Measurements from ENCODE around the gene DRC3. TPM values are rescaled to one million over a fixed set of nuclear protein-coding genes. Genes with fewer than 3 reads are reported as not detected.
A peak's percentile ranks its signal among the peaks of the same experiment; 100 is the strongest.
"Not testable (repeated sequence)": the region's sequence is repeated elsewhere in the genome, so short reads cannot be mapped to it uniquely, and the experiment has no call there.

The DRC3 gene
- total RNA-seq, 2 experiments from 2014 or later: not detected

DNA sequence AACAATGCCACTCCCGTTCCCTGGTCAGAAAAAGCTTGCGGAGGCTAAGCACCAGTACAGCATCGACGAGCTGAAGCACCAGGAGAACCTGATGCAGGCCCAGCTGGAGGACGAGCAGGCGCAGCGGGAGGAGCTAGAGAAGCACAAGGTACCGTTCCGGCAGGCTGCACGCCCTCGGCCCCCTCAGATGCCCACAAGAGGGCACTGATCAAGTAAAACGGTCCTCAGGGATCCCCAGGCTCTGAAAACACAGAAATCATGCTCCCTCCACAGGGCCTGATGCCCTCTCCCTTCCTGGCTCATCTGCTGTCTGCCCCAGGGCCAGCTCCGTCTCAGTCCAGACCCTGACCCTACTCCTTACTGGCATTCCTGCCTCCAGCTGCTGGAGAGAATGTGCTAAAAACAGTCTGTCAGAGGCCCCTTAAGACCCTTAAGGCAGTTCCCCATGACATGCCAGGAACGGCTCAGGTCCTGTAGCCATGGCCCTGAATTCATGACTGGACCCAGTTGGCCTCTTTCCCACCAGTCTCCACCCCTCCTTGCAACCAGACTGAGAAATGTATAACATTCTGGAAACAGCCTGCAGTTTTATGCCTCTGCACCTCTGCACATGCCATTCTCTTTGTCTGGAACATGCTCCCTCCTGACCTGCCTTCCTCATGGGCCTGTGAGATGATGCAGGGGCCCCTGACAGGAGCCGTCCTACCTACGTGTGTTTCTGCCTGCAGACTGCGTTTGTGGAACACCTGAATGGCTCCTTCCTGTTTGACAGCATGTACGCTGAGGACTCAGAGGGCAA is 21.8 kb downstream of the DRC3 start:
- H3K27me3 Mint-ChIP-seq: no peaks in the 10 kb centered on the region
- CTCF ChIA-PET: interaction anchor here (0.6 to 2.3 kb wide), 2 partner anchors 9 to 39 kb away, joined by 3 to 16 read pairs; no protein-coding TSS in a partner anchor
- H3K4me1 Mint-ChIP-seq: no peaks in the 10 kb centered on the region
- no peak overlapping the region for H3K27ac Mint-ChIP-seq
- no peaks in the 10 kb centered on the region for H3K9me3 Mint-ChIP-seq (ENCODE audit: low read depth)
- H3K36me3 Mint-ChIP-seq: no peaks in the 10 kb centered on the region
- DNase-seq (no peak), ATAC-seq (peak; percentile 64)
- no peak overlapping the region for H3K4me3 Mint-ChIP-seq

DNA sequence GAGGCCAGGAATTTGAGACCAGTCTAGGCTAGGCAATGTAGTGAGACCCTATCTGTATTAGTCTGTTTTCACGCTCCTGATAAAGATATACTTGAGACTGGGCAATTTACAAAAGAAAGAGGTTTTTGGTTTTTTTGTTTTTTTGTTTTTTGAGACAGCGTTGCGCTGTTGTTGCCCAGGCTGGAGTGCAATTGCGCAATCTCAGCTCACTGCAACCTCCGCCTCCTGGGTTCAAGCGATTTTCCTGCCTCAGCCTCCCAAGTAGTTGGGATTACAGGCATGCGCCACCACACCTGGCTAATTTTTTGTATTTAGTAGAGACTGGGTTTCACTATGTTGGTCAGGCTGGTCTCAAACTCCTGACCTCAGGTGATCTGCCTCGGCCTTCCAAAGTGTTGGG is 23.2 kb downstream of the DRC3 start:
- not testable (repeated sequence) for DNase-seq; H3K9me3 Mint-ChIP-seq (ENCODE audit: low read depth); H3K4me3 Mint-ChIP-seq; H3K36me3 Mint-ChIP-seq; H3K27ac Mint-ChIP-seq; H3K4me1 Mint-ChIP-seq; H3K27me3 Mint-ChIP-seq; ATAC-seq
- CTCF ChIA-PET: interaction anchor here (2.3 kb wide), 1 partner anchor 38 kb away, joined by 16 read pairs; no protein-coding TSS in a partner anchor

GRCh38 chr17:17998934-17999333 is 26.3 kb downstream of the DRC3 start:
- no peak overlapping the region for H3K27ac Mint-ChIP-seq
- no peaks in the 10 kb centered on the region for H3K27me3 Mint-ChIP-seq
- DNase-seq (no peak), ATAC-seq (no peak)
- no peaks in the 10 kb centered on the region for H3K36me3 Mint-ChIP-seq
- CTCF ChIA-PET: no interaction called here
- no peaks in the 10 kb centered on the region for H3K9me3 Mint-ChIP-seq (ENCODE audit: low read depth)
- no peak overlapping the region for H3K4me3 Mint-ChIP-seq
- no peaks in the 10 kb centered on the region for H3K4me1 Mint-ChIP-seq

GRCh38 chr17:17999364-18000029 is 26.8 kb downstream of the DRC3 start:
- Mint-ChIP-seq H3K27ac (no peak overlapping the region), H3K36me3 (no peaks in the 10 kb centered on the region), H3K27me3 (no peaks in the 10 kb centered on the region), H3K4me1 (no peaks in the 10 kb centered on the region), H3K9me3 (ENCODE audit: low read depth) (no peaks in the 10 kb centered on the region), H3K4me3 (no peak overlapping the region)
- CTCF ChIA-PET: no interaction called here
- no peak for ATAC-seq
- no peak for DNase-seq

DNA sequence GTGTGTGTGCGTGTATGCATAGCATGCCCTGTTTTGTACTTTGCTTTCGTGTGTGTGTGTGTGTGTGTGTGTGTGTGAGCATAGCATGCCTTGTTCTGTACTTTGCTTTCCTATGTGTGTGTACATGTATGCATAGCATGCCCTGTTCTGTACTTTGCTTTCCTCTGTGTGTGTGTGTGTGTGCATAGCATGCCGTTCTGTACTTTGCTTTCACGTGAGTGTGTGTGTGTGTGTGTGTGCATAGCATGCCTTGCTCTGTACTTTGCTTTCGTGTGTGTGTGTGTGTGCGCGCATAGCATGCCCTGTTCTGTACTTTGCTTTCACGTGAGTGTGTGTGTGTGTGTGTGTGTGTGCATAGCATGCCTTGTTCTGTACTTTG is 27.4 kb downstream of the DRC3 start:
- ATAC-seq: no peak
- CTCF ChIA-PET: no interaction called here
- H3K4me1 Mint-ChIP-seq: no peaks in the 10 kb centered on the region
- no peak overlapping the region for H3K27ac Mint-ChIP-seq
- H3K4me3 Mint-ChIP-seq: no peak overlapping the region
- no peaks in the 10 kb centered on the region for H3K36me3 Mint-ChIP-seq
- no peak for DNase-seq
- no peaks in the 10 kb centered on the region for H3K9me3 Mint-ChIP-seq (ENCODE audit: low read depth)
- H3K27me3 Mint-ChIP-seq: no peaks in the 10 kb centered on the region

DNA sequence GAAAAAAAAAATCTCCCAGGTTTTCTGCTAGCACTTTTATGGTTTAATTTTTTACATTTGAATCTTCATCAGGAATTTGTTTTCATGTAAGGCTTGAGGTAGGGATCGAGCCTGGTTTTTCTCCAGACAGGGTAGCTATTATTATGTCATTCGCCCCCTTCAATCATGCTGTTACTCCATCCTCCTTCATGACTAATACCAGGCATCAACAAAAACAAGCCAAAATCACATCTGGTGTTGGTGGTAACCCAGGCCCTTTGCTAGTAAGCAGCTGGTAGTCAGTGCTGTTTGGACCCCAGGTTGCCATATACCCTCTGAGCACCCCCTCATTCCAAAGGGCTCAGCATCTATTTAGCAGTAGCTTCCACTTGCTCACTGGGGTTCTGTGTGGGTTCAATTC is 29.5 kb downstream of the DRC3 start:
- CTCF ChIA-PET: interaction anchor here (0.6 kb wide), 1 partner anchor 18 kb away, joined by 3 read pairs; no protein-coding TSS in a partner anchor
- no peak overlapping the region for H3K27ac Mint-ChIP-seq
- H3K4me1 Mint-ChIP-seq: peaks cover 8% of the 10 kb centered on the region
- no peaks in the 10 kb centered on the region for H3K9me3 Mint-ChIP-seq (ENCODE audit: low read depth)
- ATAC-seq: no peak
- H3K27me3 Mint-ChIP-seq: no peaks in the 10 kb centered on the region
- no peak for DNase-seq
- H3K4me3 Mint-ChIP-seq: no peak overlapping the region
- no peaks in the 10 kb centered on the region for H3K36me3 Mint-ChIP-seq

GRCh38 chr17:18004345-18004744 is 31.7 kb downstream of the DRC3 start:
- no peaks in the 10 kb centered on the region for H3K27me3 Mint-ChIP-seq
- DNase-seq (no peak), ATAC-seq (no peak)
- H3K4me3 Mint-ChIP-seq: no peak overlapping the region
- CTCF ChIA-PET: interaction anchor here (1.0 to 1.5 kb wide), 2 partner anchors 116 to 363 kb away, joined by 3 read pairs; no protein-coding TSS in a partner anchor
- no peak overlapping the region for H3K27ac Mint-ChIP-seq
- H3K4me1 Mint-ChIP-seq: peaks cover 8% of the 10 kb centered on the region
- no peaks in the 10 kb centered on the region for H3K36me3 Mint-ChIP-seq
- no peaks in the 10 kb centered on the region for H3K9me3 Mint-ChIP-seq (ENCODE audit: low read depth)

- H3K4me3 Mint-ChIP-seq: no peak overlapping the region
- no peak for ATAC-seq
- H3K36me3 Mint-ChIP-seq: no peaks in the 10 kb centered on the region
- CTCF ChIA-PET: interaction anchor here (1.5 kb wide), 1 partner anchor 116 kb away, joined by 3 read pairs; no protein-coding TSS in a partner anchor
- DNase-seq: no peak
- H3K4me1 Mint-ChIP-seq: peaks cover 8% of the 10 kb centered on the region
- no peak overlapping the region for H3K27ac Mint-ChIP-seq
- H3K27me3 Mint-ChIP-seq: no peaks in the 10 kb centered on the region
- no peaks in the 10 kb centered on the region for H3K9me3 Mint-ChIP-seq (ENCODE audit: low read depth)
Measured at GRCh38 chr17:18004884-18005305, 32.2 kb downstream of the DRC3 start.

DNA sequence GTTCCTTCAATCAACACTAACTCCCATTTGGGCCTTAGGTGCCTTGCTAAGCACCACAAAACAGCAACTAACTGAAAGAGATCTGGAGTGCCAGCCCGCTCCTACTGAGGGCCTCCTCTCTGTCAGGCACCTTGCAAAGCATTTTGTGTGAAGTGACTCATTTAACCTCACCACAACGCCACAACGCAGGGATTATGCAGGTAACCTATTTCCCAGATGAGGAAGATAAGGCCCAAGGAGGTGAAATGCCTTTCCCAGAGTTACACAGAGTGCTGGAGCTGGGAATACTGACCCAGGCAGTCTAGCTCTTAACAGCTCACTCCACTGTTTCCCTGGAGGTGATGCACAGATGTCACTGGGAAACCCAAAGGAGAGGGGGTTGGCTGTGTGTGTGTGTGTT is 32.8 kb downstream of the DRC3 start:
- H3K4me3 Mint-ChIP-seq: no peak overlapping the region
- no peaks in the 10 kb centered on the region for H3K36me3 Mint-ChIP-seq
- peaks cover 8% of the 10 kb centered on the region for H3K4me1 Mint-ChIP-seq
- no peak overlapping the region for H3K27ac Mint-ChIP-seq
- ATAC-seq: peak; percentile 27
- DNase-seq: no peak
- no peaks in the 10 kb centered on the region for H3K9me3 Mint-ChIP-seq (ENCODE audit: low read depth)
- H3K27me3 Mint-ChIP-seq: no peaks in the 10 kb centered on the region
- CTCF ChIA-PET: no interaction called here

GRCh38 chr17:18006495-18007239 is 34.0 kb downstream of the DRC3 start:
- no peak for ATAC-seq
- H3K27ac Mint-ChIP-seq: no peak overlapping the region
- no peak overlapping the region for H3K4me3 Mint-ChIP-seq
- H3K4me1 Mint-ChIP-seq: peaks cover 8% of the 10 kb centered on the region
- DNase-seq: no peak
- H3K36me3 Mint-ChIP-seq: no peaks in the 10 kb centered on the region
- no peaks in the 10 kb centered on the region for H3K9me3 Mint-ChIP-seq (ENCODE audit: low read depth)
- H3K27me3 Mint-ChIP-seq: no peaks in the 10 kb centered on the region
- CTCF ChIA-PET: no interaction called here

DNA sequence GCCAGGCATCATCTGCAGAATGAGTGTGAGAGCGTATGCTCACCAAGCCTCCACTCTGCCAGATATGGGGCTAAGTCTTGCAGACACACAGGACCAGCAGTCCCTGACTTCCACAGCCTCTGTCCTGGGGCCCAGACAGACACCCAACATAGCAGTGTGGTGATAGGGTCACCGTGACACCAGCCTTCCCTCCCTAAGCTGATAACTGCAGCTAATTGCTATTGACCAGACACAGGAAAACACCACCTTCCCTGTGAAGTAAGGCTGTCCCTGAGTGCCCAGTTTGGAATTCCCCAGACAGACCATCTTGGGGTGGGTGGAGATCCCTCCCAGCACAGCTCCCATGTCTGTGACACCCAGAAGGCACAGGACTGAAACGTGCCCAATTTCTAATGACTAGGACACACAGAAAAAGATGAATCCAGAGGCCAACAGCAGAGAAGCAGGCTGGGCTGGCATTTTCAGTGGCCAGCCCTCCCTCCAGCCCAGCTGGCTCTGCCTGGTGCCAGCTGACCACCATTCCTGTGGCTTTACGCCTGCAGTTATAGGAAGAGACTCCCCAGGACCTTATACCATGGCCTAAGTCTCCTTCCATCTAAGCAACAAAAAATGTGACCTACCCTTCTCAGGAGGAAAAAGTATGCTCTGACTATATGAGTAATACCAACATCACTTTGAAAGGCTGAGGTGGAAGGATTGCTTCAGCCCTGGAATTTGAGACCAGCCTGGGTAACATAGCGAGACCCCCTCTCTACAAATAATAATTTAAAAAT is 36.0 kb downstream of the DRC3 start:
- Mint-ChIP-seq H3K4me3 (no peak overlapping the region), H3K4me1 (peaks cover 8% of the 10 kb centered on the region), H3K27ac (no peak overlapping the region), H3K36me3 (peaks cover 3% of the 10 kb centered on the region), H3K9me3 (ENCODE audit: low read depth) (no peaks in the 10 kb centered on the region), H3K27me3 (no peaks in the 10 kb centered on the region)
- no peak for ATAC-seq
- no peak for DNase-seq
- CTCF ChIA-PET: no interaction called here

GRCh38 chr17:18009609-18010420 is 37.2 kb downstream of the DRC3 start:
- DNase-seq (no peak), ATAC-seq (no peak)
- CTCF ChIA-PET: no interaction called here
- Mint-ChIP-seq H3K27ac (no peak overlapping the region), H3K36me3 (peaks cover 3% of the 10 kb centered on the region), H3K27me3 (no peaks in the 10 kb centered on the region), H3K4me3 (no peak overlapping the region), H3K9me3 (ENCODE audit: low read depth) (no peaks in the 10 kb centered on the region), H3K4me1 (peaks cover 8% of the 10 kb centered on the region)

Data from activated CD8-positive, alpha-beta memory T cell treated with anti-CD3 and anti-CD28 coated beads, Interleukin-2, amount 10 ng/mL, durations not matched to agents 7 days and 5 days (primary cell).